NCI-H526 treated with DMSO at 0.1 percent for 48 hours (cell line): Measurements from ENCODE around the gene RETREG1.

Experiments used
- DNase-seq: peaks from one replicate; lab custom pipeline; 2025; lab: John Stamatoyannopoulos, UW

Gene RETREG1

GRCh38 chr5:16528382-16529110 lies 88.3 kb downstream of the RETREG1 start:
- DNase-seq, result no peak

- DNase-seq, result no peak
These were observed 91.1 kb downstream of the RETREG1 start for GRCh38 chr5:16525651-16526050.

- DNase-seq, result no peak
These were observed 92.5 kb downstream of the RETREG1 start for GRCh38 chr5:16524286-16524685.

GRCh38 chr5:16521521-16522483 lies 95.0 kb downstream of the RETREG1 start:
- no peak for DNase-seq

GRCh38 chr5:16520841-16521240 lies 96.0 kb downstream of the RETREG1 start:
- no peak for DNase-seq

GRCh38 chr5:16519435-16519834 lies 97.4 kb downstream of the RETREG1 start:
- no peak for DNase-seq

- DNase-seq, result no peak
These were observed 98.2 kb downstream of the RETREG1 start for GRCh38 chr5:16518606-16519005.

GRCh38 chr5:16515532-16515931 lies 101.3 kb downstream of the RETREG1 start:
- DNase-seq, result no peak

GRCh38 chr5:16510098-16510497 lies 106.7 kb downstream of the RETREG1 start:
- no peak for DNase-seq

- DNase-seq, result no peak
These were observed 107.9 kb downstream of the RETREG1 start for GRCh38 chr5:16508730-16509531.

- DNase-seq, result no peak
These were observed 109.1 kb downstream of the RETREG1 start for GRCh38 chr5:16507716-16508115.

GRCh38 chr5:16505904-16506303 lies 110.9 kb downstream of the RETREG1 start:
- DNase-seq, result no peak

GRCh38 chr5:16505140-16505891 lies 111.5 kb downstream of the RETREG1 start:
- DNase-seq, result no peak

GRCh38 chr5:16504571-16504970 lies 112.2 kb downstream of the RETREG1 start:
- no peak for DNase-seq

GRCh38 chr5:16502866-16503265 lies 113.9 kb downstream of the RETREG1 start:
- no peak for DNase-seq

GRCh38 chr5:16500024-16500423 lies 116.8 kb downstream of the RETREG1 start:
- DNase-seq, result no peak

GRCh38 chr5:16497546-16497945 lies 119.3 kb downstream of the RETREG1 start:
- DNase-seq, result no peak

- DNase-seq, result no peak
These were observed 123.5 kb downstream of the RETREG1 start for GRCh38 chr5:16493261-16493660.

- no peak for DNase-seq
These were observed 124.2 kb downstream of the RETREG1 start for GRCh38 chr5:16492398-16493140.

- DNase-seq, result no peak
These were observed 125.9 kb downstream of the RETREG1 start for GRCh38 chr5:16490911-16491310.

GRCh38 chr5:16489322-16489791 lies 127.4 kb downstream of the RETREG1 start:
- DNase-seq, result peak; percentile 52
